OCI-LY3 (cell line): Measurements from ENCODE around the gene MEAF6.

ENCODE experiments used
- CTCF ChIP-seq: fragments of 200-600, 300-600 bp; sonication (generic); IDR thresholded peaks from 2 replicates; pipeline ENCODE4 v1.5.1; 2014; ENCODE audit warnings: antibody characterized with exemption, low read length, low read depth
- EZH2phosphoT487 ChIP-seq: fragments of 200-600 bp; shearing (Covaris generic); IDR thresholded peaks from 2 replicates; pipeline ENCODE4 v1.6.1; 2018; ENCODE audit warnings: antibody characterized with exemption, mixed run types, low read depth

GRCh38 chr1:37514350-37515184, at the start of gene MEAF6:
- TF ChIP-seq EZH2phosphoT487 (no peak), CTCF (peak; percentile 29)
